HG02571 (cell line): ENCODE data around the gene PARVB.

ENCODE experiments used
- ATAC-seq: cut with Tn5 transposase; IDR thresholded peaks from one replicate; pipeline ENCODE4 v1.9.1; 2021; ENCODE audit warnings: mild to moderate bottlenecking, moderate library complexity; ENCODE audit not compliant: unreplicated experiment

PARVB gene

GRCh38 chr22:44192816-44193534 is 168.9 kb downstream of the PARVB start:
- ATAC-seq = no peak

- no peak for ATAC-seq
Measured at GRCh38 chr22:44193535-44193891, 169.4 kb downstream of the PARVB start.

GRCh38 chr22:44194569-44194968 is 170.5 kb downstream of the PARVB start:
- ATAC-seq = no peak

- ATAC-seq = no peak
Measured at GRCh38 chr22:44195189-44195871, 171.2 kb downstream of the PARVB start.

GRCh38 chr22:44196241-44196640 is 172.1 kb downstream of the PARVB start:
- ATAC-seq = no peak

- no peak for ATAC-seq
Measured at GRCh38 chr22:44196731-44197131, 172.6 kb downstream of the PARVB start.

- ATAC-seq = no peak
Measured at GRCh38 chr22:44197271-44197670, 173.2 kb downstream of the PARVB start.

- no peak for ATAC-seq
Measured at GRCh38 chr22:44199164-44199563, 175.1 kb downstream of the PARVB start.

- ATAC-seq = no peak
Measured at GRCh38 chr22:44199866-44200265, 175.8 kb downstream of the PARVB start.

- ATAC-seq = no peak
Measured at GRCh38 chr22:44200451-44200850, 176.3 kb downstream of the PARVB start.

GRCh38 chr22:44200855-44201550 is 176.9 kb downstream of the PARVB start:
- no peak for ATAC-seq

GRCh38 chr22:44201665-44202064 is 177.6 kb downstream of the PARVB start:
- no peak for ATAC-seq

- no peak for ATAC-seq
Measured at GRCh38 chr22:44202261-44202789, 178.2 kb downstream of the PARVB start.

GRCh38 chr22:44203203-44203602 is 179.1 kb downstream of the PARVB start:
- no peak for ATAC-seq

- ATAC-seq = no peak
Measured at GRCh38 chr22:44204739-44205515, 180.8 kb downstream of the PARVB start.

GRCh38 chr22:44205516-44206329 is 181.6 kb downstream of the PARVB start:
- ATAC-seq = no peak

GRCh38 chr22:44206330-44206645 is 182.2 kb downstream of the PARVB start:
- ATAC-seq = no peak

GRCh38 chr22:44206696-44207095 is 182.6 kb downstream of the PARVB start:
- ATAC-seq = no peak

GRCh38 chr22:44207173-44207980 is 183.3 kb downstream of the PARVB start:
- ATAC-seq = no peak

- no peak for ATAC-seq
Measured at GRCh38 chr22:44207981-44208317, 183.8 kb downstream of the PARVB start.
